COR-L47 (cell line): Measurements from ENCODE around the gene BRWD1.

Experiments used
- DNase-seq: peaks from one replicate; lab custom pipeline; 2025; lab: John Stamatoyannopoulos, UW

The BRWD1 gene

GRCh38 chr21:39313571-39314142 is at the start of gene BRWD1:
BRWD1 (minus strand) TSS chr21:39313632; CDS start chr21:39313491, 141 bp downstream.
- peak; percentile 87 for DNase-seq

GRCh38 chr21:39362733-39363132 is 49.3 kb upstream of the BRWD1 start:
- no peak for DNase-seq

DNA sequence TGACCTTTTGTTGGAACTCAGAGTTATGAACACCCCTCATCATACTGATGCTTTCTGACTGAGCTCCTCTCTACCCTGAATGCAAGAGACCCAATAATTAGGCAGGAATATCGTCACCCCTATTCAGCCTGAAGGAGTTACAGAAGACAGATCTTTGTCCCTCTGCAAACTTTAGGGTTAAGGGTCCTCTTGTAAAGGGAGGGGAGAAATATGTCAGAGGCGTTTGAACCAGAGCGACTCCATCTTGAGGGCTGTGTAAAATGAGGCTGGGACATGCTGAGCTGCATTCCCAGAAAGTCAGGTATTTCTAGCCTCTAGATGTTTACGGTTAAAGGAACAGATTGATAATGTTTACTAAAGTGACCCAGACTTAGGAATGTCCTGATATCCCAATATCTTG is 46.0 kb upstream of the BRWD1 start:
- DNase-seq: no peak

DNA sequence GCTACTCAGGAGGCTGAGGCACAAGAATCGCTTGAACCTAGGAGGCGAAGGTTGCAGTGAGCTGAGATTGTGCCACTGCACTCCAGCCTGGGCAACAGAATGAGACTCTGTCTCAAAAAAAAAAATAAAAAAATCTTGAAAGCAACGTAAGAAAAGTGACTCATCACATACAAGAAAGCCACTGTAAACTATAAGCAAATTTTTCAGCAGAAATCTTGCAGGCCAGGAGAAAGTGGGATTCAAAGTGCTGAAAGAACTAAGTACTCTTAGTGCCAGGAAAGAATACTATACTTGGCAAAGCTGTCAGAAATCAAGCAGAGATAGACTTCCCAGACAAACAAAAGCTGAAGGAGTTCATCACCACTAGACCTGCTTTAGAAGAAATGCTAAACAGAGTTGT is 39.9 kb upstream of the BRWD1 start:
- no peak for DNase-seq

DNA sequence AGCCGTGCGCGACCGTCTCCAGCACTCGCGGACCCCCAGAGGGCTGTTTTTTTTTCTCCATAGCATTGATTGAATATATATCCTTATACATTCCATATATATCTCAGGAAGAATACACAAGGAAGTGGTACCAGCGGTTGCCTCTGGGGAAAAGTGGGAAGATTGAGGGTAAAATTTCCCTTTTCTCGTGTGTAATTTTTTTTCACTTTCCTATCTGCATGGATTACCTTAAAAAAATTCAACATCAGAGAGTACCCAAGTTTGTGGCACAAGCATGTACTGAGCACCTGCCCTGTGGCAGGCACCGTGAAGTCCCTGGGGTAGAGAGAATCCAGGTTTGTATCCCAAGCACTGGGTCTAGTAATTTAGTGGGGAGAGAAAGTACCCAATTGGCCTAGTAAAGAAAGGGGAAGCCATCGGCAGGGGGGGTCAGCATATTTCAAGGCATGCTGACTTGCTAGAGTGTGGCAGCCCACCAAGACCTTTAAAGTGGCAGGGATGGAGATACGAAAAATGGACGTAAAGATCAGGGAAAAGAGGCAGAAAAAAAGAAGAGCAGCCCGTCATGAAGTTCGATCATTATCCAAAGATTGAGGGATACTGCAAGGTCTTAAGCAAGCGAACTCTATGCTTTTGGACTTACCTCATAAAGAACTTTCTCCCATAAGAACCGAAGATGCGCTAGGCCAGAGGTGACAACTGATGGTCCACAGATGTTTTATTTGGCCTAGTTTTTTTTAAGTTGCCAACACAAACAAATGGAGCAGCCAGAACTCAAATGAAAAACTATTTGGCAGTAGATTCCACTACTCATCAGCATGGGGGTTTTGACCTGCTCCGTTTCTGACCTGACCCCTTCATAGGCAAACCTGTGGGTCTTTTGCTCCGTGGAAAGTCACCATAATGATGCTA is 36.9 kb upstream of the BRWD1 start:
- no peak for DNase-seq

- DNase-seq: peak; percentile 99
These were observed 36.0 kb upstream of the BRWD1 start for GRCh38 chr21:39349211-39350093.

GRCh38 chr21:39348355-39349210 is 35.2 kb upstream of the BRWD1 start, which contains the start of gene HMGN1:
HMGN1 (minus strand) TSS chr21:39349088; CDS start chr21:39348917, 171 bp downstream.
- peak; percentile 97 for DNase-seq

GRCh38 chr21:39348040-39348354 is 34.6 kb upstream of the BRWD1 start:
- DNase-seq: no peak

DNA sequence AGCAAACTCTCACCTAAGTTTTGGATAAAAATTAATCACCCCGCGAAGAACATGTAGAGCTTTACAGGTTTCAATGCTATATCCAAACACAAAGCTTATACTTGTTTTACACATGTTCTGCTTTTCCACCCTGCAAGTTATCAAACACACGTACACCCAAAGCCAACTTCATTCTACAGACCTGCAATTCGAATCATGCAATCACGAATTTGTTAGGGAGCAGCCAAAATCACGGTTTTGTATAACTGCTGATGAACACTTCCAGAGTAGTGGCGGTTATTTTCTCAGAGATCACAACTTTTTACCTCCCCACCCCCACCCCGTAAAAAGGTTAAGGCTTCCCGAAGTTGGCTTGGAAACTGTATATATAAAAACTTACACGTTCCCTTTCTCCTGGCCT is 34.1 kb upstream of the BRWD1 start:
- DNase-seq: no peak

GRCh38 chr21:39346671-39347331 is 33.4 kb upstream of the BRWD1 start:
- DNase-seq: no peak

- DNase-seq: no peak
These were observed 32.8 kb upstream of the BRWD1 start for GRCh38 chr21:39346206-39346605.

GRCh38 chr21:39345440-39345839 is 32.0 kb upstream of the BRWD1 start:
- DNase-seq: no peak

- DNase-seq: no peak
These were observed 31.4 kb upstream of the BRWD1 start for GRCh38 chr21:39344848-39345247.

DNA sequence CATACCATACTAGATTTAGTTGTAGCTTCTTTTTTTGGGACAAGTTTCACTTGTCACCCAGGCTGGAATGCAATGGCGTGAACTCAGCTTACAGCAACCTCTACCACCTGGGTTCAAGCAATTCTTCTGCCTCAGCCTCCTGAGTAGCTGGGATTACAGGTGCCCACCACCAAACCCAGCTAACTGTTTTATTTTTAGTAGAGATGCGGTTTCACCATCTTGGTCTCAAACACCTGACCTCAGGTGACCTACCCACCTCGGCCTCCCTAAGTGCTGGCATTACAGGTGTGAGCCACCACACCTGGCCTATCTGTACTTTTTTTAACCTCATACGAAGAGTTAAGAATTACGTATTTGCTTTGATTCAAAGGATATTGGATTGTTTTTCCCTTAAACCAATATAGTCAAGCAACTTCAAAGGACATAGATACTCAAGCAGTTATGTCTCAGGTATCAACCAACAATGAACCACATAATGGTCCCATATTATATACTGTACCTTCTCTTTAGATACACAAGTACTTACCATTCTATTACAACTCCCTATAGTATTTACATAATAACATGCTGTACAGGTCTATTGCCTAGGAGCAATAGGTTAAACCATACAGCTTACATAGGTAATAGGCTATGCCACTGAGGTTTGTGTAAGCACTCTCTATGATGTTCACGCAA is 28.0 kb upstream of the BRWD1 start:
- DNase-seq: no peak

DNA sequence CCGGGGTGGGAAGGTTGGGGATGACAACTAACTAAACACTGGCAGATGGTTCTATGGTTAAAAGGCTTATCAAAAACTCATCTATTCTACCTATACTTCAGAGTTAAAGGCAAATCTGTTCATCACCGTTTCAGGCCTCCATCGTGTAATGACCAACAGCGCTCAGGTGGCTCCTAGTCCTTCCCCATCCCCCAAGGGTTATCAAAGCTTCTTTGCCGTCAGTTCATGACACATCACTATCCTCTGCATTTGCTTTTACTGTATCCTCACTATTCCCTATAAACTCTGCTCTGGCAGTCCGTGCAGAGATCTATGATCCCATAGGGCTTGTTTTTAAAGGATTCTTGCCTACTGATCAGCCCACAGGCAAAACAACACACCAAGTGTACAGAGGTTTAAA is 27.3 kb upstream of the BRWD1 start:
- no peak for DNase-seq

GRCh38 chr21:39339231-39339630 is 25.8 kb upstream of the BRWD1 start:
- no peak for DNase-seq

GRCh38 chr21:39336457-39337008 is 23.1 kb upstream of the BRWD1 start:
- no peak for DNase-seq

DNA sequence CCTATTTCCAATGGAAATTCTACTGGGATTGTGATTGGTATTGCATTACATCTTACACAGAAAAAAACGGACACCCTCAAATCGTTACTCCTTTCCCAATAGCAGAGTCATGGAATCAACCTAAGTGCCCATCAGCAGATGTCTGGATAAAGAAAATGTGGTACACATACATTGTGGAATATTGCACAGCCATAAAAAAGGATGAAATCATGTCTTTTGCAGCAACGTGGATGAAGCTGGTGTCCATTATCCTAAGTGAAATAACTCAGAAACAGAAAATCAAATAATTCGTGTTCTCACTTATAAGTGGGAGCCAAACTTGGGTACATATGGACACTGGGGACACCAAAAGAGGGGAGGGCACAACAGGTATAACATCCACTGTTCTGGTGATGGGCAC is 21.2 kb upstream of the BRWD1 start:
- no peak for DNase-seq

DNA sequence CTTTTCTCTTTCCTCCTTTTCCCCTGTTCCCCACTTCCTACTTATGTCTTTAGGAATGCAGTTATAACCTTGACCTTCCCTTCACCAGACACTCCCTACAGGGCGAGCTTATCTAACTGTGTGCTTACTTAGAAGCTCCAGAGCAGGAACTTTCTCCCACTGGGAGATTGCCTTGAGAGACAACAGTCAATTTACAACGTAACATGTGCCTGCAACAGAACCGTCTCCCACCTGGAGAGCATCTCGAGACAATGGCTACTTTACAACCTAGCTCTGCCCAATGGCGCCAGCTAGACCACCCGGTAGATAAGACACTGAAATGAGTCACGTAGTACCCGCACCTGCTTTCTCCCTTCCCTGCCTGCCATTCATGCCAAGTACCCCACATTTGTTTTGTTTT is 18.7 kb upstream of the BRWD1 start:
- no peak for DNase-seq

DNA sequence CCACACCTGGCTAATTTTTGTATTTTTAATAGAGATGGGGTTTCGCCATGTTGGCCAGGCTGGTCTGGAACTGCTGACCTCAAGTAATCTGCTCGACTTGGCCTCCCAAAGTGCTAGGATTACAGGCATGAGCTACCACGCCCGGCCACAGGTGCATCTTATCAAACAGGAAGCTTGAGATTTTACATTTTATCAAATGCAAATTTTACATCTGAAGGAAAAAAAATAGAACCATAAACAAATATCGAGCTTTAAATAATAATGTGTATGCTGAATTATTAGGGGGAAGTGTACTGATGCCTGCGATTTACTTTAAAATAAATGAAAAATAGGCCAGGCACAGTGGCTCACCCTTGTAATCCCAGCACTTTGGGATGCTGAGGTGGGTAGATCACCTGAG is 16.6 kb upstream of the BRWD1 start:
- no peak for DNase-seq
